Transverse colon (tissue), 3 donors: Measurements from ENCODE around the gene CFHR4.

Source experiments
- POLR2A ChIP-seq: fragments of 450-650 bp; IDR thresholded peaks from one replicate; pipeline ENCODE4 v1.6.1; 2016; ENCODE audit warnings: antibody characterized with exemption, mild to moderate bottlenecking, moderate library complexity
- TF ChIP-seq, protein P1 (sequence below), 5 experiments: fragments of 200-600 bp in 3 of 5; fragments of 450-650 bp in 2 of 5; sonication (generic) in 3 of 5; IDR thresholded peaks; 1 replicate in 2 of 5; 2 replicates in 3 of 5; pipeline ENCODE4 v1.5.1; 2016 to 2017; ENCODE audit warnings: antibody characterized with exemption in 5 of 5, inconsistent platforms in 3 of 5, mild to moderate bottlenecking in 2 of 5, moderate library complexity in 1 of 5

DNA sequence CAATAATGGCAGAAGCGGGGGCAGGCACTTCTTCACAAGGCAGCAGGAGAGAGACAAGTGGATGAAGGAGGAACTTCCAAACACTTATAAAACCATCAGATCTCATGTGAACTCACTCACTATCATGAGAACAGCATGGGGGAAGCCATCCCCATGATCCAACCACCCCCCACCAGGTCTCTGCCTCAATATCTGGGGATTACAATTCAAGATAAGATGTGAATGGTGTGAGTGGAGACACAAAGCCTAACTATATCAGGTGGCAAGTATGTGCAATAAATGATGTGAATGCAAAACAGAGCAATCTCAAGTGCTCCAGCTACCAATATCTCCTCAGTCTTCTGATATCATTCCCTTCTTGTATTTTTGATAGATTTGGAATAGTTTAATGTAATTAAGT, 68.1 kb downstream of the CFHR4 start:
- TF ChIP-seq, protein P1, sequence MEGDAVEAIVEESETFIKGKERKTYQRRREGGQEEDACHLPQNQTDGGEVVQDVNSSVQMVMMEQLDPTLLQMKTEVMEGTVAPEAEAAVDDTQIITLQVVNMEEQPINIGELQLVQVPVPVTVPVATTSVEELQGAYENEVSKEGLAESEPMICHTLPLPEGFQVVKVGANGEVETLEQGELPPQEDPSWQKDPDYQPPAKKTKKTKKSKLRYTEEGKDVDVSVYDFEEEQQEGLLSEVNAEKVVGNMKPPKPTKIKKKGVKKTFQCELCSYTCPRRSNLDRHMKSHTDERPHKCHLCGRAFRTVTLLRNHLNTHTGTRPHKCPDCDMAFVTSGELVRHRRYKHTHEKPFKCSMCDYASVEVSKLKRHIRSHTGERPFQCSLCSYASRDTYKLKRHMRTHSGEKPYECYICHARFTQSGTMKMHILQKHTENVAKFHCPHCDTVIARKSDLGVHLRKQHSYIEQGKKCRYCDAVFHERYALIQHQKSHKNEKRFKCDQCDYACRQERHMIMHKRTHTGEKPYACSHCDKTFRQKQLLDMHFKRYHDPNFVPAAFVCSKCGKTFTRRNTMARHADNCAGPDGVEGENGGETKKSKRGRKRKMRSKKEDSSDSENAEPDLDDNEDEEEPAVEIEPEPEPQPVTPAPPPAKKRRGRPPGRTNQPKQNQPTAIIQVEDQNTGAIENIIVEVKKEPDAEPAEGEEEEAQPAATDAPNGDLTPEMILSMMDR (IDR thresholded peaks at IDR 0.05) = no peak
- TF ChIP-seq POLR2A = no peak
